ENCODE results near the gene ATP8B1.
A peak's percentile ranks its signal among the peaks of the same experiment; 100 is the strongest.
"Not testable (repeated sequence)": the region's sequence is repeated elsewhere in the genome, so short reads cannot be mapped to it uniquely, and the experiment has no call there.

Gene ATP8B1

GRCh38 chr18:57660961-57661360, 142.2 kb downstream of the ATP8B1 start:
- DNase-seq (ENCODE audit: low spot score): no peak

- DNase-seq (ENCODE audit: low spot score): no peak
Observed at GRCh38 chr18:57659460-57660102, 143.5 kb downstream of the ATP8B1 start.

GRCh38 chr18:57657542-57657941, 145.6 kb downstream of the ATP8B1 start:
- no peak for DNase-seq (ENCODE audit: low spot score)

GRCh38 chr18:57655740-57656139, 147.4 kb downstream of the ATP8B1 start:
- no peak for DNase-seq (ENCODE audit: low spot score)

- DNase-seq (ENCODE audit: low spot score): no peak
Observed at GRCh38 chr18:57651914-57652313, 151.2 kb downstream of the ATP8B1 start.

GRCh38 chr18:57649556-57650500, 153.3 kb downstream of the ATP8B1 start:
- no peak for DNase-seq (ENCODE audit: low spot score)

- DNase-seq (ENCODE audit: low spot score): no peak
Observed at GRCh38 chr18:57648414-57648813, 154.7 kb downstream of the ATP8B1 start.

- no peak for DNase-seq (ENCODE audit: low spot score)
Observed at GRCh38 chr18:57644540-57644939, 158.6 kb downstream of the ATP8B1 start.

GRCh38 chr18:57643726-57644125, 159.4 kb downstream of the ATP8B1 start:
- not testable (repeated sequence) for DNase-seq (ENCODE audit: low spot score)

GRCh38 chr18:57642462-57642861, 160.7 kb downstream of the ATP8B1 start:
- DNase-seq (ENCODE audit: low spot score): not testable (repeated sequence)

- DNase-seq (ENCODE audit: low spot score): no peak
Observed at GRCh38 chr18:57640749-57641148, 162.4 kb downstream of the ATP8B1 start.

GRCh38 chr18:57640236-57640635, 162.9 kb downstream of the ATP8B1 start:
- DNase-seq (ENCODE audit: low spot score): no peak

- peak; percentile 21 for DNase-seq (ENCODE audit: low spot score)
Observed at GRCh38 chr18:57635003-57635822, 167.9 kb downstream of the ATP8B1 start.

- no peak for DNase-seq (ENCODE audit: low spot score)
Observed at GRCh38 chr18:57631697-57632096, 171.4 kb downstream of the ATP8B1 start.

- no peak for DNase-seq (ENCODE audit: low spot score)
Observed at GRCh38 chr18:57630754-57631595, 172.1 kb downstream of the ATP8B1 start.

- DNase-seq (ENCODE audit: low spot score): peak; percentile 95
Observed at GRCh38 chr18:57630002-57630753, 172.9 kb downstream of the ATP8B1 start.

GRCh38 chr18:57629422-57629821, 173.7 kb downstream of the ATP8B1 start:
- no peak for DNase-seq (ENCODE audit: low spot score)

- DNase-seq (ENCODE audit: low spot score): no peak
Observed at GRCh38 chr18:57627488-57627887, 175.6 kb downstream of the ATP8B1 start.

- no peak for DNase-seq (ENCODE audit: low spot score)
Observed at GRCh38 chr18:57624988-57625387, 178.1 kb downstream of the ATP8B1 start.

- DNase-seq (ENCODE audit: low spot score): no peak
Observed at GRCh38 chr18:57621246-57621604, 181.9 kb downstream of the ATP8B1 start.

- DNase-seq (ENCODE audit: low spot score): no peak
Observed at GRCh38 chr18:57619876-57620275, 183.2 kb downstream of the ATP8B1 start.
